Tibial artery (tissue), 4 donors: ENCODE results near the gene PAXIP1.
"Not testable (repeated sequence)": the region's sequence is repeated elsewhere in the genome, so short reads cannot be mapped to it uniquely, and the experiment has no call there.

Experiments used
- DNase-seq, 2 donors: peaks; one replicate each; pipeline ENCODE4 v3.0.0-alpha.2; 2019
- H3K27ac ChIP-seq, 2 donors: fragments of 200-600 bp; sonication (generic) in 1 of 2; 1 replicate in 1 of 2; 2 replicates in 1 of 2; pipeline ENCODE4 v1.5.1; 2018 to 2019; ENCODE audit warnings: mild to moderate bottlenecking in 1 of 2
- H3K27me3 ChIP-seq, 2 donors: fragments of 200-600 bp; sonication (generic) in 1 of 2; one replicate each; pipeline versions ENCODE4 v1.5.1 to v1.6.0; 2016 to 2019
- H3K36me3 ChIP-seq, 3 donors: fragments of 200-600 bp; sonication (generic) in 2 of 3; one replicate each; pipeline ENCODE4 v1.5.1; 2016 to 2019; ENCODE audit warnings: mild to moderate bottlenecking in 2 of 3
- H3K4me1 ChIP-seq, 4 donors: fragments of 200-600 bp; sonication (generic) in 2 of 4; 1 replicate in 3 of 4; 2 replicates in 1 of 4; pipeline ENCODE4 v1.5.1; 2016 to 2019
- H3K4me3 ChIP-seq, 2 donors: fragments of 200-600 bp; sonication (generic) in 1 of 2; 1 replicate in 1 of 2; 2 replicates in 1 of 2; pipeline ENCODE4 v1.5.1; 2018 to 2019; ENCODE audit warnings: mild to moderate bottlenecking in 2 of 2
- H3K9me3 ChIP-seq, 3 donors: fragments of 200-600 bp; sonication (generic) in 1 of 3; one replicate each; pipeline ENCODE4 v1.5.1; 2016 to 2019
- CTCF ChIP-seq, 2 experiments: fragments of 200-600 bp in 1 of 2; fragments of 450-650 bp in 1 of 2; IDR thresholded peaks; one replicate each; pipeline ENCODE4 v1.5.1; 2017 to 2019; ENCODE audit warnings: antibody characterized with exemption in 2 of 2, mild to moderate bottlenecking in 1 of 2, moderate library complexity in 1 of 2
- intact Hi-C: fragments of 100-400 bp; cut with DNase I; formaldehyde crosslinking; loops from one replicate; pipeline ENCODE4 v1.15.0; 2023; ENCODE audit warnings: low total_unique reads

PAXIP1 gene

GRCh38 chr7:154928136-154929005 is 74.6 kb downstream of the PAXIP1 start:
- peak overlapping the region; percentile 80 to 94 for H3K27ac ChIP-seq
- H3K27me3 ChIP-seq, result no peaks in the 10 kb centered on the region
- TF ChIP-seq CTCF (IDR thresholded peaks at IDR 0.05), result no peak
- H3K4me3 ChIP-seq, result peak overlapping the region; percentile 65 to 66
- no peaks in the 10 kb centered on the region for H3K36me3 ChIP-seq
- intact Hi-C loops, result loop anchor here (5.0 kb wide), 2 partner anchors 74 to 414 kb away; partner anchors contain the start of gene PAXIP1
- H3K9me3 ChIP-seq, result no peaks in the 10 kb centered on the region
- peaks cover 0 to 10% (median 2%) of the 10 kb centered on the region in 4 donors for H3K4me1 ChIP-seq
- DNase-seq, result peak in 1 of 2 donors; percentile 36

- Histone ChIP-seq H3K4me3 (peak overlapping the region; percentile 65 to 66), H3K9me3 (no peaks in the 10 kb centered on the region), H3K36me3 (no peaks in the 10 kb centered on the region), H3K27ac (peak overlapping the region; percentile 80 to 94), H3K27me3 (no peaks in the 10 kb centered on the region), H3K4me1 (peaks cover 0 to 10% (median 2%) of the 10 kb centered on the region in 4 donors)
- intact Hi-C loops, result loop anchor here (5.0 kb wide), 2 partner anchors 75 to 415 kb away; partner anchors contain the start of gene PAXIP1
- DNase-seq, result peak; percentile 81 to 93
- TF ChIP-seq CTCF (IDR thresholded peaks at IDR 0.05), result peak; percentile 57 to 62
Observed at GRCh38 chr7:154927624-154928125, 75.2 kb downstream of the PAXIP1 start.

GRCh38 chr7:154922472-154922871 is 80.5 kb downstream of the PAXIP1 start:
- not testable (repeated sequence) for H3K36me3 ChIP-seq, DNase-seq, H3K4me3 ChIP-seq, H3K27me3 ChIP-seq, H3K27ac ChIP-seq, H3K4me1 ChIP-seq, H3K9me3 ChIP-seq
- intact Hi-C loops, result loop anchor here (5.0 kb wide), 2 partner anchors 265 to 430 kb away; no protein-coding TSS in a partner anchor

GRCh38 chr7:154919344-154920225 is 83.3 kb downstream of the PAXIP1 start:
- Histone ChIP-seq H3K36me3 (no peaks in the 10 kb centered on the region), H3K9me3 (no peaks in the 10 kb centered on the region), H3K4me3 (no peak overlapping the region), H3K27me3 (peaks cover 0 to 24% of the 10 kb centered on the region in 2 donors), H3K4me1 (peaks cover 0 to 3% (median 0%) of the 10 kb centered on the region in 4 donors), H3K27ac (no peak overlapping the region)
- TF ChIP-seq CTCF (IDR thresholded peaks at IDR 0.05), result no peak
- no peak for DNase-seq
- intact Hi-C loops, result loop anchor here (5.0 kb wide), 2 partner anchors 268 to 433 kb away; no protein-coding TSS in a partner anchor

GRCh38 chr7:154918741-154919140 is 84.2 kb downstream of the PAXIP1 start:
- Histone ChIP-seq H3K27ac (no peak overlapping the region), H3K9me3 (no peaks in the 10 kb centered on the region), H3K4me3 (no peak overlapping the region), H3K36me3 (no peaks in the 10 kb centered on the region), H3K4me1 (peaks cover 0 to 10% (median 4%) of the 10 kb centered on the region in 4 donors), H3K27me3 (peaks cover 0 to 33% of the 10 kb centered on the region in 2 donors)
- intact Hi-C loops, result no loop called here
- TF ChIP-seq CTCF (IDR thresholded peaks at IDR 0.05), result no peak
- no peak for DNase-seq
